DND-41 (cell line): ENCODE data around the gene ZNF827.

Experiments used
- CTCF ChIP-seq: IDR thresholded peaks from 2 replicates; pipeline ENCODE4 v1.5.1; 2012; ENCODE audit warnings: borderline replicate concordance, low read length, moderate library complexity, mild to moderate bottlenecking; ENCODE audit not compliant: poor library complexity, severe bottlenecking; ENCODE audit errors: extremely low read depth
- EZH2 ChIP-seq: IDR thresholded peaks from 3 replicates; pipeline ENCODE4 v1.6.1; 2012; ENCODE audit warnings: borderline replicate concordance, low read depth, mild to moderate bottlenecking, moderate library complexity, low read length, inconsistent platforms; ENCODE audit not compliant: severe bottlenecking

- TF ChIP-seq CTCF (no peak), EZH2 (no peak)
Observed at GRCh38 chr4:145825255-145825654, 113.4 kb downstream of the ZNF827 start.
